H9 (cell line): ENCODE results near the gene BCO1. TPM values are rescaled to one million over a fixed set of nuclear protein-coding genes. Genes with fewer than 3 reads are reported as not detected.

Source experiments
- DNase-seq: peaks from one replicate; pipeline ENCODE4 v3.0.0-alpha.2; 2017
- H2AFZ ChIP-seq: one replicate; pipeline ENCODE4 v1.6.1; 2013; ENCODE audit warnings: mild to moderate bottlenecking, low read length, control low read depth, moderate library complexity
- H2AK5ac ChIP-seq: 2 replicates; pipeline ENCODE4 v1.6.1; 2013; ENCODE audit warnings: low read length, control low read depth, mixed read lengths; ENCODE audit not compliant: insufficient read length
- H2BK120ac ChIP-seq: one replicate; pipeline ENCODE4 v1.6.1; 2013; ENCODE audit warnings: low read depth, mild to moderate bottlenecking, low read length, control low read depth, inconsistent platforms; ENCODE audit not compliant: poor library complexity, severe bottlenecking
- H2BK12ac ChIP-seq: 2 replicates; pipeline ENCODE4 v1.6.1; 2013; ENCODE audit warnings: low read length, control low read depth, mixed read lengths, low read depth; ENCODE audit not compliant: insufficient read length
- H2BK15ac ChIP-seq: 2 replicates; pipeline ENCODE4 v1.6.1; 2013; ENCODE audit warnings: low read depth, low read length, control low read depth
- H2BK20ac ChIP-seq: one replicate; pipeline ENCODE4 v1.6.1; 2013; ENCODE audit warnings: low read depth, mild to moderate bottlenecking, low read length, control low read depth, inconsistent platforms; ENCODE audit not compliant: poor library complexity, severe bottlenecking
- H2BK5ac ChIP-seq: 2 replicates; pipeline ENCODE4 v1.6.1; 2013; ENCODE audit warnings: low read length, control low read depth, mixed read lengths; ENCODE audit not compliant: insufficient read length
- H3K14ac ChIP-seq: 2 replicates; pipeline ENCODE4 v1.6.1; 2013; ENCODE audit warnings: low read length, control low read depth; ENCODE audit not compliant: insufficient read depth
- H3K18ac ChIP-seq: 2 replicates; pipeline ENCODE4 v1.6.1; 2013; ENCODE audit warnings: low read depth, mild to moderate bottlenecking, mixed read lengths, low read length, control low read depth; ENCODE audit not compliant: insufficient read length
- H3K23ac ChIP-seq: 2 replicates; pipeline ENCODE4 v1.6.1; 2013; ENCODE audit warnings: low read length, control low read depth, mixed read lengths, low read depth; ENCODE audit not compliant: insufficient read length
- H3K23me2 ChIP-seq: 2 replicates; pipeline ENCODE4 v1.6.1; 2013; ENCODE audit warnings: low read depth, mild to moderate bottlenecking, mixed read lengths, low read length, control low read depth; ENCODE audit not compliant: insufficient read length, poor library complexity, severe bottlenecking
- H3K27ac ChIP-seq: 2 replicates; pipeline ENCODE4 v1.5.1; 2013; ENCODE audit warnings: low read length, control low read depth, mixed read lengths, low read depth; ENCODE audit not compliant: insufficient read length
- H3K27me3 ChIP-seq: 2 replicates; pipeline ENCODE4 v1.6.1; 2013; ENCODE audit warnings: low read length, control low read depth, inconsistent platforms; ENCODE audit not compliant: insufficient read depth
- H3K4ac ChIP-seq: 2 replicates; pipeline ENCODE4 v1.6.1; 2013; ENCODE audit warnings: low read depth, mild to moderate bottlenecking, control low read depth, inconsistent platforms, low read length, moderate library complexity
- H3K4me1 ChIP-seq: 2 replicates; pipeline ENCODE4 v1.6.1; 2013; ENCODE audit warnings: low read length, control low read depth, inconsistent platforms; ENCODE audit not compliant: insufficient read depth
- H3K4me2 ChIP-seq: 2 replicates; pipeline ENCODE4 v1.6.1; 2013; ENCODE audit warnings: low read length, control low read depth, mixed read lengths; ENCODE audit not compliant: insufficient read length, insufficient read depth
- H3K56ac ChIP-seq: 2 replicates; pipeline ENCODE4 v1.6.1; 2013; ENCODE audit warnings: low read depth, mild to moderate bottlenecking, mixed read lengths, low read length, control low read depth; ENCODE audit not compliant: insufficient read length
- H3K79me1 ChIP-seq: 2 replicates; pipeline ENCODE4 v1.6.1; 2013; ENCODE audit warnings: low read depth, mild to moderate bottlenecking, moderate library complexity, low read length, control low read depth, inconsistent platforms; ENCODE audit not compliant: insufficient read depth, poor library complexity, severe bottlenecking
- H3K79me2 ChIP-seq: 2 replicates; pipeline ENCODE4 v1.6.1; 2013; ENCODE audit warnings: low read length, control low read depth, inconsistent platforms; ENCODE audit not compliant: insufficient read depth
- H3K9ac ChIP-seq: 2 replicates; pipeline ENCODE4 v1.6.1; 2013; ENCODE audit warnings: low read length, control low read depth, mixed read lengths; ENCODE audit not compliant: insufficient read length; ENCODE audit errors: extremely low read depth
- H3K9me3 ChIP-seq: one replicate; pipeline ENCODE4 v1.6.1; 2013; ENCODE audit warnings: low read depth, low read length, inconsistent platforms; ENCODE audit not compliant: control insufficient read depth
- H3T11ph ChIP-seq: one replicate; pipeline ENCODE4 v1.6.1; 2013; ENCODE audit warnings: mild to moderate bottlenecking, low read length, control low read depth, inconsistent platforms
- H4K20me1 ChIP-seq: one replicate; pipeline ENCODE4 v1.6.1; 2013; ENCODE audit not compliant: control insufficient read depth, insufficient read length, insufficient read depth
- H4K5ac ChIP-seq: 2 replicates; pipeline ENCODE4 v1.6.1; 2013; ENCODE audit warnings: low read depth, mild to moderate bottlenecking, mixed read lengths, low read length, control low read depth; ENCODE audit not compliant: insufficient read length
- H4K8ac ChIP-seq: replicated peaks from 2 replicates; pipeline ENCODE4 v1.6.1; 2013; ENCODE audit warnings: low read length, control low read depth, mixed read lengths, low read depth; ENCODE audit not compliant: insufficient read length
- H4K91ac ChIP-seq: 2 replicates; pipeline ENCODE4 v1.6.1; 2013; ENCODE audit warnings: low read depth, mild to moderate bottlenecking, moderate library complexity, mixed read lengths, low read length, control low read depth; ENCODE audit not compliant: insufficient read length
- H3K27ac Mint-ChIP-seq, 3 experiments: 2 replicates in 2 of 3; 3 replicates in 1 of 3; pipeline ENCODE4 v1.8.0; 2020 to 2021; ENCODE audit warnings: mixed read lengths in 3 of 3, mild to moderate bottlenecking in 1 of 3, moderate library complexity in 1 of 3
- H3K27me3 Mint-ChIP-seq: 2 replicates; pipeline ENCODE4 v1.8.0; 2021; ENCODE audit warnings: low read depth, mild to moderate bottlenecking, moderate library complexity, mixed read lengths
- H3K36me3 Mint-ChIP-seq, 3 experiments: 2 replicates in 2 of 3; 3 replicates in 1 of 3; pipeline ENCODE4 v1.8.0; 2020 to 2021; ENCODE audit warnings: low read depth in 3 of 3, mixed read lengths in 3 of 3; ENCODE audit not compliant: insufficient read depth in 1 of 3
- H3K4me1 Mint-ChIP-seq, 2 experiments: 2 replicates each; pipeline ENCODE4 v1.8.0; 2020; ENCODE audit warnings: mixed read lengths in 2 of 2
- H3K4me3 Mint-ChIP-seq, 2 experiments: 2 replicates in 1 of 2; 3 replicates in 1 of 2; pipeline ENCODE4 v1.8.0; 2020 to 2021; ENCODE audit warnings: mild to moderate bottlenecking in 2 of 2, mixed read lengths in 2 of 2, moderate library complexity in 1 of 2
- H3K9me3 Mint-ChIP-seq, 2 experiments: 2 replicates in 1 of 2; 3 replicates in 1 of 2; pipeline ENCODE4 v1.8.0; 2020; ENCODE audit warnings: mild to moderate bottlenecking in 2 of 2, mixed read lengths in 2 of 2, moderate library complexity in 1 of 2
- WGBS: extraction: QIAGEN DNeasy Blood & Tissue Kit; methylation state at CpG from one replicate; pipeline ENCODE4 v1.1.7; 2013; ENCODE audit warnings: missing lambda C conversion rate, low lambda C conversion rate, mixed read lengths; ENCODE audit not compliant: insufficient read length; ENCODE audit errors: extremely low coverage; 5-methylcytosine and 5-hydroxymethylcytosine counted together
- total RNA-seq: library from RNA; stranded (reverse); gene quantifications from 2 replicates; pipeline ENCODE4 v1.2.1, GENCODE V29; 2021
- TF ChIP-seq, protein P1 (sequence below): fragments of 200-600 bp; sonication (generic); conservative IDR thresholded peaks from 3 replicates; pipeline ENCODE4 v1.8.0; 2021; ENCODE audit warnings: antibody characterized with exemption, mild to moderate bottlenecking

Gene BCO1
- total RNA-seq, 1 experiment from 2014 or later: not detected

DNA sequence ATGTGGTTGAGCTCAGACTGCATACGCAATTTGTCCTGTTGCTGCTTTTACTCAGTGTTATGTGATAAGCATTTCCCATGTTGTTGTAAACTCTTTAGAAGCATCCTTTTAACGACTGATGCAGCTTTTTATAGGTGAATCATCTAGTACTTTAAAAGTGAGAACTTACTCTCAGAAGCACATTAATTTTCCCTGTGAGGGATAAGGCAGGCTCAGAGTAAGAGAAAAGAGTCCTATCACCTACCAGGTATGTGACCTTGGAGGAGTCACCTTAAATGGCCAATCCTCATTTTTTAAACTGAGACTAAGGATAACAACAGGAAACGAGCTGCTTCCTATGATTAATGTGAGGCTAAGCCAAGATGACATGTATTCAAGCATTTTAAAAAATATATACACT, 41.9 kb downstream of the BCO1 start:
- H2BK12ac ChIP-seq: no peak overlapping the region
- H4K91ac ChIP-seq: no peak overlapping the region
- H3K36me3 Mint-ChIP-seq: no peaks in the 10 kb centered on the region
- H2BK20ac ChIP-seq: no peak overlapping the region
- H3K4me1 ChIP-seq: no peaks in the 10 kb centered on the region
- no peak overlapping the region for H3K27ac Mint-ChIP-seq
- no CpG with 5 or more reads among the region's 3 CpGs for WGBS
- no peak overlapping the region for H3K9ac ChIP-seq
- no peak overlapping the region for H3K14ac ChIP-seq
- no peaks in the 10 kb centered on the region for H4K20me1 ChIP-seq
- H3K18ac ChIP-seq: no peak overlapping the region
- no peak overlapping the region for H4K8ac ChIP-seq
- DNase-seq: no peak
- H2BK120ac ChIP-seq: no peak overlapping the region
- no peaks in the 10 kb centered on the region for H3K9me3 ChIP-seq
- H3K56ac ChIP-seq: no peak overlapping the region
- H4K5ac ChIP-seq: no peak overlapping the region
- no peaks in the 10 kb centered on the region for H3K79me2 ChIP-seq
- H2BK5ac ChIP-seq: no peak overlapping the region
- H2AFZ ChIP-seq: no peak overlapping the region
- no peaks in the 10 kb centered on the region for H3K27me3 ChIP-seq
- H3K23ac ChIP-seq: no peak overlapping the region
- H2AK5ac ChIP-seq: no peak overlapping the region
- no peaks in the 10 kb centered on the region for H3K23me2 ChIP-seq
- no peak overlapping the region for H3K4ac ChIP-seq
- no peaks in the 10 kb centered on the region for H3K9me3 Mint-ChIP-seq
- no peak overlapping the region for H3T11ph ChIP-seq
- no peak overlapping the region for H3K4me2 ChIP-seq
- no peak overlapping the region for H2BK15ac ChIP-seq
- H3K79me1 ChIP-seq: no peaks in the 10 kb centered on the region
- no peaks in the 10 kb centered on the region for H3K4me1 Mint-ChIP-seq
- TF ChIP-seq, protein P1, sequence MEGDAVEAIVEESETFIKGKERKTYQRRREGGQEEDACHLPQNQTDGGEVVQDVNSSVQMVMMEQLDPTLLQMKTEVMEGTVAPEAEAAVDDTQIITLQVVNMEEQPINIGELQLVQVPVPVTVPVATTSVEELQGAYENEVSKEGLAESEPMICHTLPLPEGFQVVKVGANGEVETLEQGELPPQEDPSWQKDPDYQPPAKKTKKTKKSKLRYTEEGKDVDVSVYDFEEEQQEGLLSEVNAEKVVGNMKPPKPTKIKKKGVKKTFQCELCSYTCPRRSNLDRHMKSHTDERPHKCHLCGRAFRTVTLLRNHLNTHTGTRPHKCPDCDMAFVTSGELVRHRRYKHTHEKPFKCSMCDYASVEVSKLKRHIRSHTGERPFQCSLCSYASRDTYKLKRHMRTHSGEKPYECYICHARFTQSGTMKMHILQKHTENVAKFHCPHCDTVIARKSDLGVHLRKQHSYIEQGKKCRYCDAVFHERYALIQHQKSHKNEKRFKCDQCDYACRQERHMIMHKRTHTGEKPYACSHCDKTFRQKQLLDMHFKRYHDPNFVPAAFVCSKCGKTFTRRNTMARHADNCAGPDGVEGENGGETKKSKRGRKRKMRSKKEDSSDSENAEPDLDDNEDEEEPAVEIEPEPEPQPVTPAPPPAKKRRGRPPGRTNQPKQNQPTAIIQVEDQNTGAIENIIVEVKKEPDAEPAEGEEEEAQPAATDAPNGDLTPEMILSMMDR: no peak
- no peaks in the 10 kb centered on the region for H3K27me3 Mint-ChIP-seq
- no peak overlapping the region for H3K27ac ChIP-seq
- H3K4me3 Mint-ChIP-seq: no peak overlapping the region
